D341Med (cell line): ENCODE measurements around the gene TMA7B.

ENCODE experiments used
- DNase-seq: peaks from one replicate; pipeline ENCODE4 v3.0.0; 2012; ENCODE audit warnings: low spot score

Gene TMA7B

GRCh38 chr22:39959640-39960447 lies at the start of gene TMA7B:
TMA7B (plus strand) TSS chr22:39960397; CDS start chr22:39964375, 3,978 bp downstream.
- no peak for DNase-seq

DNA sequence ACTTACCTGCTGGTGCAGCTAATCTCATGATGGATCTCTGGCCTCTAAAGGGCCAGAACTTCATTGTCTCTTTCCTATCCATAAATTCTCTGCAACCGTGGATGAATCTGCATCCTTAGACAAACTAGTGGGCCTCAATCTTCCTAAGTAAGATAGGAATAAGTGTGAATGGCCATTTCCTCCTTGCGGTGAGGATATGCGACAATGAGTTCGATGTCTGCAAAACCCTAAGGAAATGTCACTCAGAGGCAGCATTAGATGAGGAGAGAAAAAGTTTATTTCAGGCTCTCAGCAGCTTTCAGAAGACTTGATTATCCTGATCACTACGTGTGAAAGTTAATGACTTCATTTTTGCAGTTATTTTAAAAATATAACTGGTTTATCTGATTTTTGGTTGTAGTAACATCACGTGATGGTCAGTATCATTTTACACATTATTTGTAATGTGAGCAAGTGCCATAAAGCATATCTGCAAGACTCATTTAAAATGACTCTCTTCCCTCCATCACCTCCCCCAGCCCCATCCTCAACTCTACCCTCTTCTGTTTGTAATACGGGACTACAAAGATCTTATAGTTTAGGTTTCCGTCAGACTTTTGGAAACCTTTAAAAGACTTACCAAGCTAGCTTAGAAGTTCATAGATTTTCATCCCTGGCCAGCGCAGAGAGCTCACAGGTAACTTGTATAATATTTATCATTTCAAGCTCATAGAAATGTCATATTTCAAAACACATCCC lies 49.2 kb upstream of the TMA7B start:
- DNase-seq, result no peak

DNA sequence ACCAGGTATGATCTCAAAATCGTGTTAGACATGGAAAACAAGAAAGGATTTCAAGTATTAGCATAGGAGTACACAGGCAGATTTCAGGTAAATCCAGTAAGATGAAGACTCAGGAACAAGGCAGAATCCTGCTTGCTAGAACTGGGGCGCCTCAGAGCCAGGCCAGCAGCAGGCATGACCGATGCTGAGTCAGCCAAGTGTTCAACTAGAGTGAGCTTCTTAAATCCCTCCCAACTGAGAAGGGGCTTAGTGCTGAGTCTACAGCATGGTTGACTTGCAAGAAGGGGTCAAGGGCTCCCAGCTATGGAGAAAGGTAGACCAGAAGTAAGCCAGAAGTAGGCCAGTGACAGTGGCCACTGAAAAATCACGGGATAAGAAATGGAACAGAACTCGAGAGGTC lies 46.9 kb upstream of the TMA7B start:
- DNase-seq, result no peak

DNA sequence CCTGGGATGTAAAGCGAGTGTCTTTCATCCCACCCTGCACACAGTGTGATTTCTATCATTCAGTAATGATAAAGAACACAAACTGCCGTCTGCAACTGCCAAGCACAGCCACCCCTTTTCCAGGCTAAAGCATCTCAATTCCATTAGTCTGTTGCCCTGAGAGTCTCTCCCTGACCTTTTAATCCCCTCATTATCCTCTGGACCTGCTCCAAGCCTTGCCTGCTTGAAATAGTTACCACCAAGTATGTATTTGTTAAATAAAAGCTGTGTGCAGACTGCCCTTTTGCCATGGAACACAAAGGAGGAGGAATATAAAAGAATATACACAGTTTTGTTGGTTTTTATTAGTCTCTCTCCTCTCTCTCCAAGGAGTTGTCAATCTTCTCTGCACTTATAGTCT lies 46.3 kb upstream of the TMA7B start:
- no peak for DNase-seq

DNA sequence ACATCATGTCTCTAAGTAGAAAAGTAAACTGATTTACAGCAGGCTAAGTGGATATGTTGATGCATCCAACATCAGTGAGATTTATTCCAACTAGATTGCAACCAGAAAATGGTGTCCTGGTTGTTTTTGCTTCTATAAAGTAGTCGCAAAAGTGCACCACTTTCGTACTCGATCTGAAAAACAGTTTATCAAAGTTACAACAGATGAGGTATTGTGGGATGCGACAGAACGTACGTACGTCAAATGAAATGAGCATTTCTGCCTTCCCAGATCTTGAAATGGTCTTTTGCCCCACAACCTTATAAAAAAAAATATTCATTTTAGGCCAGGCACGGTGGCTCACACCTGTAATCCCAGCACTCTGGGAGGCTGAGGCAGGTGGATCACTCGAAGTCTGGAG lies 45.6 kb upstream of the TMA7B start:
- no peak for DNase-seq

DNA sequence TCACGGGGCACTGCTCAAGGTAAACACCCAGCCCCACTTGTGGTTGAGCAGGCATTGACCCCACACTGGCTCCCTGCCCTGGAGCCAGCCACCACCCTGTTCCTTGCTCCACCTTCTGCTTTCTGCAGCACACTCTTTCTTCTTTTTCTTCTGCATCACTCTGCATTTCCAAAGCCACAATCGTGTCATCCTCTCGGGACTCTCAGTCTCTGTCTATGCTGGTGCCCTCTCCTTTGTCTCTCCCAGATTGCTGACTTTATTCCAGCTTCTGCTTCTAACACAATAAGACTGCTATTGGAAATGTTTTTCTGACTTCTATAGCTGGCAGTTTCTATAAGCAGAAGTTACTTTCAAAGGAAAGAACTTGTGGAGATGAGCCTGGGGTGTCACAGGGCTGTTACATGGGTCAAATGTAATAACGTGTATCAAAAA lies 44.9 kb upstream of the TMA7B start:
- no peak for DNase-seq

GRCh38 chr22:39916496-39916895 lies 43.7 kb upstream of the TMA7B start:
- DNase-seq, result no peak

DNA sequence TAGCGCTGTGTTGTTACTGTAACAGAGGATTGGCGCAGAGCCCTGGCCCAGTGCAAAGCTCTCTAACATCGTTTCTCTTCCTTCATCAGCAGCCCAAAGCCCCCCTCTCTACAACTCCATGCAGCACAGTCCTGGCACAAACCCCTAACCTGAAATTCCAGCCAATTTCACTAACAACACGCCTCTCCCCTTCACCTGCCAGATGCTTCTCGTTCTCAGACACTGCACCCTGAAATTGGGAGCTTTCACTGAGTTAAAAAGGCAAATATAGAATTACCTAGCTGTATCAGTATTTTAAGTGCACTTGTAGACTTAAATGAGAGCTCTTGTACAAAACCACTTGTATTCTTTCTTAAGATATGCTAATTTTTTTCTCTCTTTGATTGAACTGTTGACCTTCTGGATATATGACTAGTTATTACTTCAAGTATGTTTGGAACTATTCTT lies 43.0 kb upstream of the TMA7B start:
- DNase-seq, result no peak

DNA sequence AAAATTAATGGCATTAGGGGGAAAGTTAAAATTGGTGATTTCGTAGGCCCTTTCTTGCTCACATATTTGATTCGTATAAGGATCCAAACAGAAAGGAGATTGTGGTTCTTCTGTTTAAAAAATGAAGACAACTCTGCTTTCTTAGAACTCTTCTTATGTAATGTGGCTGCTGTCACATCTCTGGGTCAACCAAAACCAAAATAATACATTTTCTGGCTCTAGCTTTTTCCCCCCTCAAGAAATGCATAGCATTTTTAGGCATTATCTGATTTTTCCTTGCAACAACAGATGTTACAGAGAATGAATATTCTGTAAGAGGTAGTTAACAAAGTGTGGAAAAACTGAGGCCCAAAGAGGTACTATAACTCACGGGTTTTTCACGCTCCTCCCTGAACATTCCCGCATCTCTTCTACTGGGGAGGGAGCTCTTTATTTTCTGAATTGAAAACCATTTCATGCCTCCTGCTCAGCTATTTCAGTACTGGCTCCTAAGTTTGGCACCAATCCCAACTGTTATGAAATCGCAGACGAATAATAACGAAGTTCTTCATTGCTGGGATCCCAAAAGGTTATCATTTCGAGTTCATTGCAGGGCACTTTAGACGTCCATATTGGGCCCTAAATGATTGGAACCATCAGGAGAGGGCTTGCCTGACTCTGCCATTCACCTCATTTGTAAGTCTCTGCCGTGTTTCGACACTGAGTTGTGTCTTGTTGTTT lies 42.3 kb upstream of the TMA7B start:
- no peak for DNase-seq

- DNase-seq, result no peak
Observed at GRCh38 chr22:39920134-39920743, 40.0 kb upstream of the TMA7B start.

DNA sequence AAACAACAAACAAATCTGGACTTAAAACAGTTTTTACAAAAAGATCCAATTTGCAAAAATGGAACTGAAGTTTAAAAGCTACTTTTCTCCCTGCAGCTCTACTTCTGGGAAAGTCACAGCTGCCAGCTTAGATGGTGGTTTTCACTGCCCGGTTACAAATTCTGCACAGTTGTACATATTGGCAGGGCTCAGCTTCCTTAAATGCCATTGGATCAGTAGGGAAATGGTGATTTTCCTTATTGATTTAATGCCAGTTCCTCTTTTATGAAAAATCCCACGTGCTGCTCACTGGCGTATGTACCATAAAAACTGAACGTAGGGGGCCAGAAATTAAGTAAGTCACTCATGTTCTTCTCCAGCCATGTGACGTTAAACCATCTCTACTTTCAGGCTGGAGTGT lies 36.5 kb upstream of the TMA7B start:
- no peak for DNase-seq

GRCh38 chr22:39924286-39924685 lies 35.9 kb upstream of the TMA7B start:
- no peak for DNase-seq

- no peak for DNase-seq
Observed at GRCh38 chr22:39925273-39925672, 34.9 kb upstream of the TMA7B start.

DNA sequence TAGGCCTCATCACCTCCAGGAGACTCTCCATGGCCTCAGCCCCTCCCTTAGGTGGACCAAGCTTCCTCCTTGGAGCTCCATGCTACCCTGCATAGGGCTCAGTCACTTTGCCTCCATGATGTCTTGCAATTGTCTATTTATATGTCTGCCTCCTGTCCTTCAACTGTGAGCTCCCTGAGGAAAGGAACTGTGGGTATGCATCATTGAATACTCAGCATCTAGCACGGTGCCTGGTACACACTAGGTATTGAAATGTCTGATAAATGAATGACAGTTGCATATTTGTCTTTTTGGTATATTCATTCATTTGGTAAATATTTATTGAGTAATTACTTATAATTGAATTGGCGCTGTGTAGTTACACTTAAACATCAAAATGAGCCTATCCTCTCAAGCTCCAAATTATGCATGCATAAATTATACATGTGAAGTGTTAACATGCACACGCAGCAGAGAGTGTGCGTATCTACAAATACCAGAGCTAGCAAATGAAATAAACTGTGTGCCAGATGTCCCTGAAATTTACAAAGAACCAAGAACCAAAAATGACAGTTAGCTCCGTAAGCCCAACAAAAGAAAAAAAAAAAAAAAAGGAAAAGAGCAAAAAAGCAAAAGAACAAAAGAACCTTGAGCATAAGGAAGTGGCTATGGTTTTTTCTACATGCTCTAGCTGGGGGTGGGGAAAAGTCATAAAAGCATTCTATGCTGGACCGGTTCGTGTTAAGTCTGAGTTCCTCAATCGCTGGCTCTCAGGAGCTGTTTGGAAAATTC lies 34.1 kb upstream of the TMA7B start:
- no peak for DNase-seq

DNA sequence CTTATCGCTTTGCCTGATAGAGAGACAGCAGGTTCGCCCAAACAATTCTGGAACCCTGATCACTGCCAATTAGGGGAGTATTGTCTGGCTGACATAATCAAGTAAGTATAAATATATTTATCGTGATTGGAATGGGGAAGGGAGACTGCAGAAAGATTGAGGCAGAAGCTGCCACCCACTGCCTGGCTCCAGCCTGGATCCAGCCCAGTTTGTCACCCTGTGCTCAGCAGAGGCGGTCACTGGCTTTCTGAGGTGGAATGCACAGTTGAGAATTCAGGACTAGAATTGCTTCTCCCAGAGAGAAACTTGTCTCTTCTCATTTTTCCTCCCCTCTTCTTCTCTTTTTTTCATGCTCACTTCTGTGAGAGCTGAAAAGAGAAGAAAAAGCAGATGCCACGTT lies 33.4 kb upstream of the TMA7B start:
- DNase-seq, result no peak

DNA sequence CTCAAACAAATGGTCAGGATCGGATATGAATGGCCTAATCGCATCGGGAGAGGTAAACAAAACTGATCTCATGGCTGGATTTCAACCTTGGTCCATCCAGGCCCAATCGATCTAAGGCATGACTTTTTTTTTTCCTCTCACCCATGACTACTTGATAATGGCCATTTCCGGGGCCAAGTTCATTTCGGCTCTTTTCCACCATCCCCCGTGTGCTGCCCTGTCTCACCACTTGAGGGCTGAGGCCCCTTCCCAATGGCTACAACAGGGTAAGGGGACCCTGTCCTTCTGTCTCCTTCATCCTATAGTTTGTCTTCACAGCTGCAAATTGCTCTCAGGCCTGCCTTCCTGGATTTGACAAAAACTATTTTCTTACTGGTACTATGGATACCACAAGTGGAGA lies 32.7 kb upstream of the TMA7B start:
- no peak for DNase-seq

- DNase-seq, result no peak
Observed at GRCh38 chr22:39928536-39929520, 31.4 kb upstream of the TMA7B start.

GRCh38 chr22:39931251-39931650 lies 28.9 kb upstream of the TMA7B start:
- DNase-seq, result no peak

DNA sequence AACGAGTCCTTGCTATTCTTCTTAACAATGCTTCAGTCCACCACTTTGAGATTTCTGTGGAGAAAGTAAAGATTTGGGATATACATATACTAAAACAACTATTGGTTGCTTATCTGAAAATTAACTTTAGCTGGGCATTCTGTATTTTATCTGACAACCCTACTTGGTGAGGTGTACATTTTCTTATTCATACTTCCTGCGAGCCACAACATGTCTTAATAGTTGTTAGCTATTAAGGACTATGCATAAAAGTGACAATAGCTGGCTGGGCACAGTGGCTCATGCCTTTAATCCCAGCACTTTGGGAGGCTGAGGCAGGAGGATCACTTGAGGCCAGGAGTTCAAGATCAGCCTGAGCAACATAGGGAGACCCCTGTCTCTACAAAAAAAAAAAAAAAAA lies 28.0 kb upstream of the TMA7B start:
- no peak for DNase-seq

DNA sequence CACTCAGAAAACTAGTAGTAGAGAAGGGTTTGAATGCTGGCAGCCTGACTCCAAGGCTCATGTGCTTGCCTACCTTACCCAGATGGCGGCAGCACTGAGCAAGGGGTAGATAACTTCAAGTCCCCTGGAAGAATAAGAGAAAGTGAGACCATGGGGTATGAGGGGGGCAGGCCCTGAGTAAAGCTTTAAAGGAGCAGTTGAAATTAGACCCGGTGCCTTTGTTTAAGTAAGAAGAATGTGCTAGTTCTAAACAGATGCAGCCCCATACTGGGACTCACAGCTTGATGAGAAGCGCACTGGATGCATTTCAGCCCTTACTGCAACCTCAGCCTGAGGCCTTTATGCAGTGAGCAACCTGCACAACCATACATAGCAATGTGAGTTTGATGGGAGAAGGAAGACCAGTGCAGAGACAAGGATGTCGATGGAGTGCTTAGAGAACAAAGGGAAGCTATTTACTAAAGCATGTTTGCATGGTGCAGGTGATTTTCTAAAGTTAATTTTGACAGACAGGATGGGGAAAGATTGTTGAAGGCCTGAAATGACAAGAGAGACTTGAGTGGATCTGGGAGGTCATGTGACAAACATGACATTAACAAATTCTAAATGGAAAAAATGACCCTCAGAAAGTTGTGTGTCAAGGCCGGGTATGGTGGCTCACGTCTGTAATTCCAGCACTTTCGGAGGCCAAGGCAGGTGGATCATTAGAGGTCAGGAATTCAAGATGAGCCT lies 27.1 kb upstream of the TMA7B start:
- DNase-seq, result peak; percentile 65
